GM21825 (cell line): ENCODE measurements around the gene BIVM.

Experiments used
- ATAC-seq: cut with Tn5 transposase; IDR thresholded peaks from one replicate; pipeline ENCODE4 v1.9.1; 2021; ENCODE audit warnings: mild to moderate bottlenecking, moderate library complexity; ENCODE audit not compliant: unreplicated experiment

The BIVM gene

GRCh38 chr13:102784483-102784882 lies 14.4 kb upstream of the BIVM start:
- ATAC-seq, result no peak

DNA sequence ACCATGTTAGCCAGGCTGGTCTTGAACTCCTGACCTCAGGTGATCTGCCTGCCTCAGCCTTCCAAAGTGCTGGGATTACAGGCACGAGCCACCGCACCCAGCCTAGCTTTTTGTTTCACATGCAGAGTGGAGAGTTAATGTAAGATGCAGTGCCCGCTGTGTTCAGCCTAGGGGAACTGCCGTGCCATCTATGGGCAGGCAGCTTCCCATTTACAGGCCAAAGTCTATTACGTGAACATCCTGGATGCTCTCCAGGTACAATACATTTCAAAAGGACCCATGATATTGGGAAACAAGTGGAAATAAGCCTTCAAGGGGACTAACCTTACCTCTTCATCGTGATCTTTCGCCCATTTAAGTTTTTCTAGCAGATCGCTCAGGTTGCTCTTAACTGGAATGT lies 10.2 kb upstream of the BIVM start:
- ATAC-seq, result no peak

DNA sequence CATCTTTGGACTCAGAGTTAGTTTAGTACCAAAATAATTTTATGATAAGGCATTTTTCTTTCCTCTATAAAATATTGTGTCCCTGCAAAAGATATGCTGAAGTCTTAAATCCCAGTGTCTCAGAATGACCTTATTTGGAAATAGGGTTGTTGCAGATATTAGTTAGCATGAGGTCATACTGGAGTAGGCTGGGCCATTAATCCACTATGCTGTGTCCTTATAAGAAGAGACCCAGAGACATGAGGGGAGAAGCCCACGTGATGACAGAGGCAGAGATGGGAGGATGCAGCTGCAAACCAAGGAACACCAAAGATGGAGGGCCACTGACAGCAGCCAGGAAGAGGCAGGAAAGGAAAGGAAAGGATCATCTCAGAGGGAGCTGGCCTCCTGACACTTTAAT lies 6.5 kb upstream of the BIVM start:
- ATAC-seq, result no peak

- no peak for ATAC-seq
Measured at GRCh38 chr13:102793611-102794355, 5.1 kb upstream of the BIVM start.

DNA sequence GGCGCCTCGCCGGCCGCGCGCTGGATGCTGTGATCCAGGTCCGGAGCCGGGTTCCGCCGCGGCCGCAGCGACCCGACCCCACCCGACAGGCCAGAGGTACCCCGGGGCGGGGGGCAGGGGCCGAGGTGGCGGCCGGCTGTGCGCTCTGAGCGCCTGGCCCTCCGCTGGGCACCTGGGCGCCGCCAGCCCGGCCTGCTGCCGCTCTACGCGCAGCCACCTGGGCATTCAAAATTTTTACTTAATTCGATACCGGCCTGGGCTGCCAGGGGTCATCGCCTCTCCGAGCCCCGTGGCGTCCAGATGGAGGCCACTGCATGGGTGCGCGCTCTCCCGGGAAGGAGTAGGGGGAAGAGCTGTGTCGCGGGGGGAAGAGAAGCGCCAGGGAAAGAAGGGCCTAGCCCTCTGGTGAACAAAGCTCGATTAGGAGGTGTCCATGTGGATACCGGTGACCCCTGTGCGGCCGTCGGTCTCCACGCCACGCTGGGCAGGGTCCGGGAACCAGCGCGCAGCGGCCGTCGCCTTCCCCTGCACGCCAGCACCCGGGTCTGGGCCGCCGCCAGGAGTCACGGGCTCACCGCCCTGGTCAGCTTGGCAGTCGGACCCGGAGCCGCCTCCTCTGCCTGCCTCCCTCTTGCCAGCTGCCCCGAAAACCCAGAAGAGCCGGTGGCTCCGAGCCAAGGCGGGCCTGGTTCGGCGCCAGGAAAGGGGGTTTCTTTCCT lies 666 bp downstream of the BIVM start:
- ATAC-seq, result peak; percentile 3

DNA sequence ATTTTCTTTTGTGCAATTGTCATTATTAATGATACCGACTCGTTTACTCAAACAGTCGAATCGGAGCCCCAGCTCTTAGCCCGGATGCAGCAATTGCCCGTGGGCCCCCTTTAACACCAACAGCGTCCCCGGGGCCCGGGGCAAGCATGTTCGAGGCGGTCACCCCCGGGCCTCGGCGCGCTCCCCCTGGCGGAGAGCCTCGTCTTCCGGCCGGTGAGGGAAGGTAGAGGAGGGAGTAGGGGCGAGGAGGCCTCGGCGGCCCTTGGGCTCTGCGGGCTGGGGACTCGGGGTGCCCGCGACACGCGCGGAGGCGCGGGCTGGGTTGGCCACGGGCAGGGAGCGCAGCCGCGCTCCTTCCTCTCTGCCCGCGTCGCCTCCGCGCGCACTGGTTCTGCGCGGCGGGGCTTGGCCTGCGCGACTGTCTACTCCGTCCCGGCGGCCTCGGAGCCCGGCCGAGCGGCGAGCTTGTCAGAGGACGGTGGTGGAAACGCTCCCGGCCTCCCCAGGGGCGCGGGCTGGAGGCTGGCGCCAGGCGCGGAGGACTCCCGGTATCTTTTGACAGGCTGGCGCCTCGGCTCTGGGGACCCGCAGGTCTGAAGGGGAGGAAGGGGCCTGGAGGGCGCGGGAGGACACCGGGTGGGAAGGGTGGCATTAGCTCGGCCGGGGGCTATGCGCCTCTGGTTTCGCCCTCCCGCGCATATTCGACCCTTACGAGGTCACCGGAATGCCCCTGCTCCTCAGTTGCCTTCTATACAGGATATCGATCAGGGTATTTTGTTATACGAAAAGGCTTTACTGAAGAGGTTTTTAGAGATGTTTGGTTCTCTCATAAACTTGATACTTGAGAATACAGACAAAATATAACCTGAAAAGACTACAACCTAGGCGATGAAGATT lies 1.5 kb downstream of the BIVM start:
- peak; percentile 79 for ATAC-seq

DNA sequence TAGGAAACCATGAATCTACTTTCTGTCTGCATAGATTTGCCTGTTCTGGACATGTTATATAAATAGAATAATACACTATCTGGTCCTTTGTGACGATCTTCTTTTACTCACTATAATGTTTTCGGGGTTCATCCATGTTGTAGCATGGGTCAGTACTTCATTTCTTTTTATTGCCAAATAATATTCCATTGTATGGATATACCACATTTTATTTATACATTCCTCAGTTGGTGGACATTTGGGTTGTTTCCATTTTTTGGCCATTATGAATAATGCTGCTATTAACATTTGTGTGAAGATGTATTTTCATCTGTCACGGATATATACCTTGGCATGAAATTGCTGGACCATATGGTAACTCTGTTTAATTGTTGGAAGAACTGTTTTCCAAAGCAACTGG lies 6.8 kb downstream of the BIVM start:
- ATAC-seq, result no peak

DNA sequence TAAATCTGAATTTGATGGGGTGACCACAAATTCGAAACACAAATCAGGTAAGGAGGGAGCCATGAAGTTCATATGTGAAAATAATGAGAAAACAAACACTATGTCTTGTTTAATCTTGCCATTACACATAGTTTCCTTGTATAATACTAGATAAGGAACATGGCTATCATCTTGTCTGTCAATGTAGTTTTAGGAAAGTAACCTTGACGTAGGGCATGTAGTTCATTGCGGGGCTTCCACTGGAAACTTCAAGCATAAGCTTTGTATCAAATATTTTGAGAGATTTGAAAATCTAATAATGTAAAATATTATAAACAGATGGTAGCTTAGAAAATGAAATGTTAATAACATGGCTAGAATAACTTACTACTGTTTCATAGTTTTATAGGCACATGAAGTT lies 8.8 kb downstream of the BIVM start:
- no peak for ATAC-seq

DNA sequence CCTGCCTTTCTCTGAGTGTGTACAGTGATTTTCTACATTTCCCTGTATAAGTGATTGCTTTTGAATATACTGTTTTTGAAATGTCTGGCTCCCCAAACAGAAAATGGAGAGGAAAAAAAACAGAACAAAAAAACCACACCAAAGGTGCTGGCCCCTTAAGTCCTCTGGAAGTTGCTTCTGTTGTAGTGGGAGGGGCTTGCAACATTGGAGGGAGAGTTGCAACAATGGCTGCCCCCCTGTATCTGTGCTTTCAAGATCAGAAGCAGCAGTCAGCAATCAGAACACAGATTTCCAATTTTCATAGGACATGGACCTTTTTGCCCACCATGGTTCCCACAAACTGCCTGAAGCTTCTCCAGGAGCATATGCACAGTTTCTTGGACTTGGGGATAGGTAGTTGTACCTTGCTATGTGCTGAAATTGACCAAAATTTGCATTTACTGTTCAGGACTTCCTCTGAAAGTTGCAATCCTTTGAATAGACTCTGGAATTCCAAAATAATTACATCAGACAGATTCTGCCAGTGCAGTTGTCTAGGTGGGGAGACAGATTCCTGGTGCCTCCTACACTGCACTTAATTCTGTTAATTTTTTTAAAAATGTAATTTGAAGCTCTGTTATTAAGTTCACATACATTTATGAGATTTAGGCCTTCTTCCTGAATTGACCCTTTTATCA lies 13.8 kb downstream of the BIVM start:
- no peak for ATAC-seq

DNA sequence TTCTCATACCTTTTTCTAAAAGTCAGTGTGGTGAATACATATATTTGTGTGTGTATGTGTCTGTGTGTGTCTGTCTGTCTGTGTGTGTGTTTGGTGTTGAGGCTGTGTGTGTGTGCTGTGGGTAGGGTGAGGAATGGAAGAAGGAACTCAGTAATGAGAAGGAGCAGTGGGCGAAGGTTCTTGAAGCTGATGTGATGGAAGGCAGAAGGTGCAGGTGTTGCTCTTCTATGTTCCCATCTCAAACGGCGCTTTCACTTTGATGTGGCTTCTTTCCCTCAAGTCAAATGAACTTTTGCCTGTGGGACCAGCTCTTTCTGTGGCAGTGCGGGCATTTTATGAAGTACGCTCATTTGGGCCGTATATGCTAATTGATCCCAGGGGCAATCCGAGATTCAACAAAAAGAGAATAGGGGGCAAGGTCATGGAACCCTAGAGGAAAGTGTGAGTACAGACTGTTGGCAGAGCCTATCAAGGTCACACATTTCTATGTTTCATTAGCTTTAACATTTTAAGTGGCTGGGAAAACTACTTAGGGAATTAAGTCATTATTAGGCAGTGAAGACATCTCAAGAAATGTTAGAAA lies 15.2 kb downstream of the BIVM start:
- no peak for ATAC-seq

DNA sequence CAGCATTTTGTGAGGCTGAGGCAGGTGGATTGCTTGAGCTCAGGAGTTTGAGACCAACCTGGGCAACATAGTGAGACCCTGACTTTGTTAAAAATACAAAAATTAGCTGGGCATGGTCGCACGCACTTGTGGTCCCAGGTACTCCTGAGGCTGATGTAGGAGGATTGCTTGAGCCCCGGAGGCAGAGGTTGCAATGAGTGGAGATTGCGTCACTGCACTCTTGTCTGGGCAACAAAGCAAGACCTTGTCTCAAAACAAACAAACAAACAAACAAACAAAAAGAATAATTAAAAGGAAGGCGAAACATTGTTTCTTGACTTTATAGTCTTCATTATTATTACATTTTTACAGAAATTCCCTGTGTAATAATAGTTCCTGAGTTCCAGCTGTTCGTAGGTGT lies 15.9 kb downstream of the BIVM start:
- ATAC-seq, result no peak

GRCh38 chr13:102815788-102816187 lies 16.9 kb downstream of the BIVM start:
- ATAC-seq, result no peak

GRCh38 chr13:102816708-102817107 lies 17.8 kb downstream of the BIVM start:
- ATAC-seq, result no peak

- no peak for ATAC-seq
Measured at GRCh38 chr13:102817241-102817640, 18.3 kb downstream of the BIVM start.

- no peak for ATAC-seq
Measured at GRCh38 chr13:102817907-102818306, 19.0 kb downstream of the BIVM start.

- ATAC-seq, result no peak
Measured at GRCh38 chr13:102825400-102825799, 26.5 kb downstream of the BIVM start.

DNA sequence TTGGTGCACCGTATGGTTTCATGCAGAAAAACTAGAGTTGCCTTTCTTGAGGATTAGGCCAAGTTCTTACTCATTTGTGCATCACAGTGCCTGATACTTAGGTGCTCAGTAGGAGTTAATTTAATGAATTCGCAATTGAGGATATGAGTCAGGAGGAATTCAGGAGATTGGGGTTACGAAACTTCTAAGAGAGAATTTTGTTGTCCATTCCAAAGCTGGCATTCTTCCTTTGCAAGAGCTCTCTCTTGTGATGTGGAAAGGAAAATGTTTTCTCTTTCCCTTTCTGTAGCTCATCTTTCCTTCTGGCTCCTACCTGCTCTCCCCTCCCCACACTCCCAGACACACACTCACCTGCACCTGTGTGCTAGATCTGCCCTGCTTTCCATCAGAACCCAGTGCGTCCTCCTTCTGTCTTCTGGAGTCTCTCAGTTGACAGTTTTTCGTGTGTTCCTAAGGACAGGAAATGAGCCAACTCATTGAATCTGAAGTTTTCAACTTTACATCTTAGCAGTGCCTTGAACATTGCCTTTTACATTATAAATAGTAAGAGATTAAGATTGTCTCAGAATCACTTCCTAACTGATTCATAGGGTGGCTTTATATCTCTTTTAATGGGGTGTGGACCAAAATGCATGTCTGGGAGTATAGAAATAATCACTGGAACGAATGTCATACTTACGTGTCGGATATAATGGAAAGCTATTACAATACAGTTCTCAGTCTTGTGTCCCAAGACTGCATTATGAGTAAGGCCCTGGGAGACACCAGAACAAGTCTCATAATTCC lies 27.2 kb downstream of the BIVM start:
- ATAC-seq, result no peak

DNA sequence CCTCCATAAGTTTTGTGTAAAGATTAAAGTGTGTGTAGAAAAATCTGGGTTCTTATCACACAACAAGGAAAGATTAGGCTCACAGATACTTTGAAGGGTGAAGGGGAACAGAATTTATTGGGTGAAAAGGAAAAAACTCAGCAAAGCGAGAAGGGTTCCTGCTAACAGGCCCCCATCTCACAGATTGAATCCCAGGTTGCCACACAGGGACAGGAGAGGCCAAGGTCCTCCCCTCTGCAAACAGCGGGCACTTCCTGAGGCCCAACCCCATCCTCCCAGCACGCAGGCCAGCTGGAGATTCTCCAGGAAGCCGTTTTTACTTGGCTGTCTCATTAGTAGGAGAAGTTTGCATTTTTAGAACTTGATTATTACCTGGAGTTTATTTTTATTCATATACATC lies 31.7 kb downstream of the BIVM start:
- no peak for ATAC-seq

- ATAC-seq, result no peak
Measured at GRCh38 chr13:102836471-102836870, 37.6 kb downstream of the BIVM start.

GRCh38 chr13:102838273-102838672 lies 39.4 kb downstream of the BIVM start:
- ATAC-seq, result no peak
